Tibial artery (tissue), 4 donors: ENCODE data around the gene KLHL25.

Source experiments
- DNase-seq, 2 donors: peaks; one replicate each; pipeline ENCODE4 v3.0.0-alpha.2; 2019
- H3K27ac ChIP-seq, 2 donors: fragments of 200-600 bp; sonication (generic) in 1 of 2; 1 replicate in 1 of 2; 2 replicates in 1 of 2; pipeline ENCODE4 v1.5.1; 2018 to 2019; ENCODE audit warnings: mild to moderate bottlenecking in 1 of 2
- H3K27me3 ChIP-seq, 2 donors: fragments of 200-600 bp; sonication (generic) in 1 of 2; one replicate each; pipeline versions ENCODE4 v1.5.1 to v1.6.0; 2016 to 2019
- H3K36me3 ChIP-seq, 3 donors: fragments of 200-600 bp; sonication (generic) in 2 of 3; one replicate each; pipeline ENCODE4 v1.5.1; 2016 to 2019; ENCODE audit warnings: mild to moderate bottlenecking in 2 of 3
- H3K4me1 ChIP-seq, 4 donors: fragments of 200-600 bp; sonication (generic) in 2 of 4; 1 replicate in 3 of 4; 2 replicates in 1 of 4; pipeline ENCODE4 v1.5.1; 2016 to 2019
- H3K4me3 ChIP-seq, 2 donors: fragments of 200-600 bp; sonication (generic) in 1 of 2; 1 replicate in 1 of 2; 2 replicates in 1 of 2; pipeline ENCODE4 v1.5.1; 2018 to 2019; ENCODE audit warnings: mild to moderate bottlenecking in 2 of 2
- H3K9me3 ChIP-seq, 3 donors: fragments of 200-600 bp; sonication (generic) in 1 of 3; one replicate each; pipeline ENCODE4 v1.5.1; 2016 to 2019
- CTCF ChIP-seq, 2 experiments: fragments of 200-600 bp in 1 of 2; fragments of 450-650 bp in 1 of 2; IDR thresholded peaks; one replicate each; pipeline ENCODE4 v1.5.1; 2017 to 2019; ENCODE audit warnings: antibody characterized with exemption in 2 of 2, mild to moderate bottlenecking in 1 of 2, moderate library complexity in 1 of 2
- intact Hi-C: fragments of 100-400 bp; cut with DNase I; formaldehyde crosslinking; loops from one replicate; pipeline ENCODE4 v1.15.0; 2023; ENCODE audit warnings: low total_unique reads

Gene KLHL25

GRCh38 chr15:85752491-85752961, 42.2 kb downstream of the KLHL25 start:
- H3K27me3 ChIP-seq: no peaks in the 10 kb centered on the region
- no peak overlapping the region for H3K27ac ChIP-seq
- peaks cover 0 to 9% (median 2%) of the 10 kb centered on the region in 3 donors for H3K36me3 ChIP-seq
- peak in 1 of 2 donors; percentile 65 for DNase-seq
- TF ChIP-seq CTCF (IDR thresholded peaks at IDR 0.05): no peak
- H3K9me3 ChIP-seq: no peaks in the 10 kb centered on the region
- H3K4me3 ChIP-seq: no peak overlapping the region
- H3K4me1 ChIP-seq: peaks cover 0 to 55% (median 39%) of the 10 kb centered on the region in 4 donors
- intact Hi-C loops: loop anchor here (5.0 kb wide), 1 partner anchor 35 kb away; no protein-coding TSS in a partner anchor

- Histone ChIP-seq H3K27me3 (no peaks in the 10 kb centered on the region), H3K27ac (peak overlapping the region in 1 of 2 donors; percentile 74), H3K4me1 (peaks cover 0 to 55% (median 39%) of the 10 kb centered on the region in 4 donors), H3K36me3 (peaks cover 4 to 13% (median 5%) of the 10 kb centered on the region in 3 donors), H3K9me3 (no peaks in the 10 kb centered on the region), H3K4me3 (no peak overlapping the region)
- intact Hi-C loops: loop anchor here (5.0 kb wide), 1 partner anchor 35 kb away; no protein-coding TSS in a partner anchor
- TF ChIP-seq CTCF (IDR thresholded peaks at IDR 0.05): no peak
- DNase-seq: no peak
Measured at GRCh38 chr15:85752124-85752475, 42.6 kb downstream of the KLHL25 start.

- H3K4me1 ChIP-seq: peaks cover 0 to 55% (median 39%) of the 10 kb centered on the region in 4 donors
- intact Hi-C loops: loop anchor here (5.0 kb wide), 1 partner anchor 36 kb away; no protein-coding TSS in a partner anchor
Measured at GRCh38 chr15:85751291-85752123, 43.2 kb downstream of the KLHL25 start.

GRCh38 chr15:85750319-85751290, 44.1 kb downstream of the KLHL25 start:
- intact Hi-C loops: loop anchor here (5.0 kb wide), 1 partner anchor 37 kb away; no protein-coding TSS in a partner anchor
- peak; percentile 66 to 89 for DNase-seq
- H3K4me3 ChIP-seq: peak overlapping the region; percentile 41 to 46
- TF ChIP-seq CTCF (IDR thresholded peaks at IDR 0.05): peak in 1 of 2 experiments; percentile 17
- peaks cover 0 to 50% (median 39%) of the 10 kb centered on the region in 4 donors for H3K4me1 ChIP-seq
- peak overlapping the region; percentile 73 to 74 for H3K27ac ChIP-seq
- H3K9me3 ChIP-seq: no peaks in the 10 kb centered on the region
- peaks cover 17 to 28% (median 19%) of the 10 kb centered on the region in 3 donors for H3K36me3 ChIP-seq
- H3K27me3 ChIP-seq: no peaks in the 10 kb centered on the region

More at GRCh38 chr15:85751291-85752123, 43.2 kb downstream of the KLHL25 start:
- no peak for TF ChIP-seq CTCF (IDR thresholded peaks at IDR 0.05)
- Histone ChIP-seq H3K4me3 (no peak overlapping the region), H3K36me3 (peaks cover 8 to 19% (median 10%) of the 10 kb centered on the region in 3 donors), H3K9me3 (no peaks in the 10 kb centered on the region), H3K27ac (peak overlapping the region; percentile 73 to 74), H3K27me3 (no peaks in the 10 kb centered on the region)
- DNase-seq: peak in 1 of 2 donors; percentile 67
